ENCODE results near the gene PFKFB1.

Gene PFKFB1

GRCh38 chrX:54921427-54922021, 72.5 kb downstream of the PFKFB1 start:
- DNase-seq: peak; percentile 21

GRCh38 chrX:54920610-54921426, 73.2 kb downstream of the PFKFB1 start, which contains the start of gene TRO:
Gene TRO, plus strand, starts transcription at chrX:54920824. Its CDS starts 1,423 bp downstream, at chrX:54922247.
- no peak for DNase-seq

- DNase-seq: no peak
Observed at GRCh38 chrX:54909941-54910340, 84.0 kb downstream of the PFKFB1 start.

GRCh38 chrX:54894159-54894558, 99.8 kb downstream of the PFKFB1 start:
- no peak for DNase-seq

GRCh38 chrX:54891573-54891972, 102.4 kb downstream of the PFKFB1 start:
- peak; percentile 6 for DNase-seq

- no peak for DNase-seq
Observed at GRCh38 chrX:54885740-54886139, 108.2 kb downstream of the PFKFB1 start.

All from T-helper 9 cell (primary cell).